KMS-11 (cell line): ENCODE data around the gene SEMA3D.

ENCODE experiments used
- H2AFZ ChIP-seq: fragments of 200-600 bp; sonication (generic); 2 replicates; pipeline ENCODE4 v1.6.1; 2016; ENCODE audit warnings: antibody characterized with exemption, mixed run types, low read depth
- H3K27ac ChIP-seq: fragments of 200-600 bp; sonication (generic); 2 replicates; pipeline ENCODE4 v1.6.1; 2016; ENCODE audit warnings: mild to moderate bottlenecking, mixed run types
- H3K27me3 ChIP-seq: fragments of 200-600 bp; sonication (generic); 2 replicates; pipeline ENCODE4 v1.6.1; 2017; ENCODE audit warnings: mild to moderate bottlenecking, low read depth, mixed run types, moderate library complexity; ENCODE audit not compliant: insufficient read depth
- H3K36me3 ChIP-seq: fragments of 200-600 bp; sonication (generic); 2 replicates; pipeline ENCODE4 v1.6.1; 2017; ENCODE audit warnings: mild to moderate bottlenecking, mixed run types; ENCODE audit not compliant: insufficient read depth
- H3K4me1 ChIP-seq: fragments of 200-600 bp; sonication (generic); 2 replicates; pipeline ENCODE4 v1.6.1; 2016; ENCODE audit warnings: mild to moderate bottlenecking, low read depth, mixed run types; ENCODE audit not compliant: poor library complexity, severe bottlenecking
- H3K4me2 ChIP-seq: fragments of 200-600 bp; sonication (generic); 2 replicates; pipeline ENCODE4 v1.7.0; 2016; ENCODE audit warnings: mild to moderate bottlenecking, mixed run types
- H3K4me3 ChIP-seq: fragments of 200-600 bp; sonication (generic); IDR thresholded peaks from 2 replicates; pipeline ENCODE4 v1.6.1; 2017; ENCODE audit warnings: low read depth, low read length, mixed read lengths; ENCODE audit not compliant: insufficient read depth
- H3K79me2 ChIP-seq: fragments of 200-600 bp; sonication (generic); 2 replicates; pipeline ENCODE4 v1.6.1; 2016; ENCODE audit warnings: low read depth, mixed run types; ENCODE audit not compliant: insufficient read depth
- H3K9ac ChIP-seq: fragments of 200-600 bp; sonication (generic); 2 replicates; pipeline ENCODE4 v1.6.1; 2016; ENCODE audit warnings: mild to moderate bottlenecking, mixed run types
- H4K20me1 ChIP-seq: fragments of 200-600 bp; sonication (generic); 2 replicates; pipeline ENCODE4 v1.6.1; 2016; ENCODE audit warnings: mild to moderate bottlenecking, mixed run types; ENCODE audit not compliant: insufficient read depth
- TF ChIP-seq, protein P1 (sequence below): fragments of 200-600 bp; sonication (generic); conservative IDR thresholded peaks from 2 replicates; pipeline ENCODE4 v1.6.1; 2017; ENCODE audit warnings: low read depth, mild to moderate bottlenecking, antibody characterized with exemption, low read length, moderate library complexity, mixed read lengths

The SEMA3D gene

GRCh38 chr7:85156661-85157208, 30.1 kb downstream of the SEMA3D start:
- Histone ChIP-seq H3K4me2 (no peak overlapping the region), H2AFZ (no peak overlapping the region), H3K4me3 (no peak overlapping the region), H3K79me2 (no peaks in the 10 kb centered on the region), H3K36me3 (no peaks in the 10 kb centered on the region), H3K9ac (no peak overlapping the region), H3K4me1 (no peaks in the 10 kb centered on the region), H3K27me3 (no peaks in the 10 kb centered on the region), H4K20me1 (no peaks in the 10 kb centered on the region), H3K27ac (no peak overlapping the region)
- TF ChIP-seq, protein P1, sequence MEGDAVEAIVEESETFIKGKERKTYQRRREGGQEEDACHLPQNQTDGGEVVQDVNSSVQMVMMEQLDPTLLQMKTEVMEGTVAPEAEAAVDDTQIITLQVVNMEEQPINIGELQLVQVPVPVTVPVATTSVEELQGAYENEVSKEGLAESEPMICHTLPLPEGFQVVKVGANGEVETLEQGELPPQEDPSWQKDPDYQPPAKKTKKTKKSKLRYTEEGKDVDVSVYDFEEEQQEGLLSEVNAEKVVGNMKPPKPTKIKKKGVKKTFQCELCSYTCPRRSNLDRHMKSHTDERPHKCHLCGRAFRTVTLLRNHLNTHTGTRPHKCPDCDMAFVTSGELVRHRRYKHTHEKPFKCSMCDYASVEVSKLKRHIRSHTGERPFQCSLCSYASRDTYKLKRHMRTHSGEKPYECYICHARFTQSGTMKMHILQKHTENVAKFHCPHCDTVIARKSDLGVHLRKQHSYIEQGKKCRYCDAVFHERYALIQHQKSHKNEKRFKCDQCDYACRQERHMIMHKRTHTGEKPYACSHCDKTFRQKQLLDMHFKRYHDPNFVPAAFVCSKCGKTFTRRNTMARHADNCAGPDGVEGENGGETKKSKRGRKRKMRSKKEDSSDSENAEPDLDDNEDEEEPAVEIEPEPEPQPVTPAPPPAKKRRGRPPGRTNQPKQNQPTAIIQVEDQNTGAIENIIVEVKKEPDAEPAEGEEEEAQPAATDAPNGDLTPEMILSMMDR: no peak

DNA sequence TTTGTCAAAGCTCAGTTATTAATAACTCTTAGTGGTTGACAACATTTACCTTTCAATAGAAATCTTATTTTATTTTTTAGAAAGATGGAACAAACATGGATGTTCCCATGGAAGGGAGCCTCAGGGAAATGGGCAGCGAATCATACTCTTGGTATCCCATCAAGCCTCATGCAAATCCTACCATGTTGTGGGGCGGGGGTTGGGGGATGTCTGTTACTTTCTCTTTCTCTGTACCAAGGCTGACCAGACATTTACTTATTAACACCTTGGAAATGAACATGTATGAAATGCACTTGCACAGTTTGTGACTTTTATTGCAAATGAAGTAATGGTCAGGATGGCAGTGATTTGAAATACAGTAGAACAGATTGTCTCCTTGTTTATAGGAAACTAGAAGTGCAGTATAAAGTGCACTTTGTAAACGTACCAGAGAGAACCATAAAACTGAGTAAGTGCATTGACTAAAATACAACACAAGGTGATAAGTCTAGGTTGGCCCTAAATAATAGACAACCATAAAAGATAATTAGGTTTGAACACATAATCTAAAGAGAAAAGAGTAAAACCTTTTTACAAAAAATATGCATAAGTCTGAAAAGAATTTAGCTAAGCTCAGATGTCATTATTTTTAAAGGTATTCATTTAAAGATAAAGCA, 32.4 kb downstream of the SEMA3D start:
- H2AFZ ChIP-seq: no peak overlapping the region
- no peak overlapping the region for H3K9ac ChIP-seq
- H3K79me2 ChIP-seq: no peaks in the 10 kb centered on the region
- H3K36me3 ChIP-seq: no peaks in the 10 kb centered on the region
- H3K4me2 ChIP-seq: no peak overlapping the region
- no peaks in the 10 kb centered on the region for H4K20me1 ChIP-seq
- H3K4me3 ChIP-seq: no peak overlapping the region
- TF ChIP-seq, protein P1: no peak
- no peaks in the 10 kb centered on the region for H3K4me1 ChIP-seq
- no peaks in the 10 kb centered on the region for H3K27me3 ChIP-seq
- H3K27ac ChIP-seq: no peak overlapping the region

GRCh38 chr7:85153715-85154114, 33.1 kb downstream of the SEMA3D start:
- H3K79me2 ChIP-seq: no peaks in the 10 kb centered on the region
- no peak overlapping the region for H2AFZ ChIP-seq
- H4K20me1 ChIP-seq: no peaks in the 10 kb centered on the region
- no peak overlapping the region for H3K4me3 ChIP-seq
- H3K4me2 ChIP-seq: no peak overlapping the region
- no peaks in the 10 kb centered on the region for H3K27me3 ChIP-seq
- TF ChIP-seq, protein P1: no peak
- no peak overlapping the region for H3K9ac ChIP-seq
- H3K27ac ChIP-seq: no peak overlapping the region
- no peaks in the 10 kb centered on the region for H3K4me1 ChIP-seq
- H3K36me3 ChIP-seq: no peaks in the 10 kb centered on the region

DNA sequence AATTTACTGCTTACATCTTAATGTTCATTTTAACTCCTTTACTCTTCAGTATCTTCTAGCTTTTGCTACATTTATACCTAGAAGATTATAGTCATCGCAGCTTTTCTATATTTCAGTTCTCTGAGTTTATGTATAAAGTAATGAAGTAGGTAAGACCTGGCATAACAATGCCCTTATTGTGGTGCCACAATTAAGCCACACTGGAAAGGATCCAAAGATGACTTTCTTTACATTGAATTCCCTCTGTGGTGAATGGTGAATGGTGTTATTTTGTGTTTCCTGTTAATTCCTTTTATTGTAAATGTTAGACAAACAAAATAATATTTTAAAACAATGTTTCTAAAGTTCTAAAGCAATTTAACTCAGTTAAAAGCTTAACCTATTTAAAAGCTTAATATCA, 36.2 kb downstream of the SEMA3D start:
- Histone ChIP-seq H3K36me3 (no peaks in the 10 kb centered on the region), H3K4me2 (no peak overlapping the region), H3K79me2 (no peaks in the 10 kb centered on the region), H3K9ac (no peak overlapping the region), H3K4me1 (no peaks in the 10 kb centered on the region), H3K27ac (no peak overlapping the region), H2AFZ (no peak overlapping the region), H4K20me1 (no peaks in the 10 kb centered on the region), H3K27me3 (no peaks in the 10 kb centered on the region), H3K4me3 (no peak overlapping the region)
- TF ChIP-seq, protein P1: no peak
